Measurements from ENCODE around the gene TMEM125.

Gene TMEM125

DNA sequence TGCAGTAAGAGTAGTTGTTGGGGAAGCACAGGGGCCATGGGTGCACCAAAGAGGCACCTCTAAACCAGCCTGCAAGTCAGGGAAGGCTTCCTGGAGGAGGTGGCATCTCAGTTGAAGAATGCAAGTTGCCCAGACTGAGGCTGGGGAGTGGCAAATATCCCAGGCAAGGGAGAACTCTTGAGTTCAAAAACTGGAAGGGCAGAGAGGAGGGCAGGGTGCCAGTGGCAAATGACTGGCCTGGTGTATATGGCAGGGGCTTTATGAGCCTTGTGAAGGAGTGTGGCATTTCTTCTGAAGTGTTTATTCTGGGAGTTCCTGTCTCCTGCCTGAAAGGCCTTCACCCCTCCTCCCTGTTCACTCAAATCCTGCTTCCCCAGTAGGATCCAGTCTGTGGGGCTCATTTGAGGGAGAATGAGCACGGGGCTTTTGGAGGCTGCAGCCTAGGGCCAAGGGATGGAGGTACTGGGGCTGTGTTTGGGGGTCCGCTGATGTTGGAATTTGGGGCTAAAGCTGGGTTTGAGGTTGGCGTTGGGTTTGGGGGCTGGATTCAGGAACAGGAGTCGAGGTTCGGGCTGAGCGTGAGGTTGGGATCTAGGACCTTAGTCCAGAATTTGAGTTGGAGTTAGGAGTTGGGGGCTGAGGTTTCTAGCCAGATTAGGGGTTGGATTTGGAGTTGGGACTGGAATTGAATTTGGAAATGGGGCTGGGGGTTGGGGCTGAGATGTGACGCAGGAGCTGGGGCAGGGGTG lies at the start of gene TMEM125:
Gene TMEM125 (plus strand): TSS at position 357 of the 749 bp plus-strand sequence. CDS start 2,740 bp downstream, outside the sequence.
- DNase-seq: no peak

DNA sequence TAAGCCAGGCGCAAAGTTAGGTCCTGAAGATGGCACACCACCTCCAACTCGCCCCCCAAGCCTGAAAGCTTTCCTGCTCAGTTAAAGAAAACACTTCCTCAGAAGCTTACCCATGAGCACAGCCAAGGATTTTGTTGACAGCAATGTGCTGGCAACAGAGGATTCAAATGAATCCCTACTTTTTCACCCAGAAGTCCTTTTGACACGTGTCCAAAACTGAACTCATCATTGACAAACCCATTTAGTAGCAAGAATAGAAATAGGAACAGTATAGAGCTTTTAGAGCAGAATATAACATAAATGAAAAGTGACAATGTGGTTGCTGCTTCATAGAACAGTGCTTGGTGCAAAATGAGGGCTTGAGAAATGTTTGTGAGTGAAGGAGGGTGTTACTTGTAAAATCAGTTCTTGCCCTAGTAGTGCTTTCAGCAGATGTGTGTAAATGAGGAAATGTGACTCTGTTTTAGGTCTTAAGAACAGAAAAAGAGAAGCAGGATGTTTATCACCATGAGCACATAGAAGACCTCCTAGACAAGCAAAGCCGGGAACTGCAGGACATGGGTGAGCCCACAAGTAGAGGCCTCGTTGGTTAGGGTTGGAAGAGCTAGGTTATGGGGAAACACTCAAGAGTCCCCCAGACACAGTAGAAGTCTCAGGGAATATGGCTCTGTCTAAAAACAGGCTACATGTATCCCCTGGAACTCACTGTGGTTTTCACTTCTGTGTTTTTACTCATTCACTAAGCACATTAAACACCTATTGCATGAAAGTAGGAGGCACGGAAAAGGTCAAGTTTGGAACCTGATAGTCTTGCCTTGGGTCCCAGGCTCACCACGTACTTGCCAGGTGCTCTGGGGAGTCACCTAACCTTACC lies 48.6 kb upstream of the TMEM125 start:
- no peak for DNase-seq

DNA sequence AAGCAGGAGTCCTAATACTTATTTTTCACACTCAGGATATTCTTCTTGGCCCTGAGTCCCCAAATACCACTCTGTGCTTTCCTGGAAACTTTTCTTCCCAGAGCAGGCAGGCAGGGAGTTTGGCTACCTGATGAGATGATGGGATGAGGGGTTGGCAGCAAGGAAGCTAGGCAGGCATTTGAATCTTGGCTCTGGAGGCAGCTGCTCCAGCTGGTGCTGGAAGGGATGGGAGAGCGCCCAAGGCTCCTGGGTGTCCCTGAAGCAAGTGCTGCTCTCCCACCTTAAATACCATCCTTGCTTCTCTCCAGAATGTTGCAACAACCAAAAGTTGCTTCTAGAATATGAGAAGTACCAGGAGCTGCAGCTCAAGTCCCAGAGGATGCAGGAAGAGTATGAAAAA lies 48.0 kb upstream of the TMEM125 start:
- no peak for DNase-seq

DNA sequence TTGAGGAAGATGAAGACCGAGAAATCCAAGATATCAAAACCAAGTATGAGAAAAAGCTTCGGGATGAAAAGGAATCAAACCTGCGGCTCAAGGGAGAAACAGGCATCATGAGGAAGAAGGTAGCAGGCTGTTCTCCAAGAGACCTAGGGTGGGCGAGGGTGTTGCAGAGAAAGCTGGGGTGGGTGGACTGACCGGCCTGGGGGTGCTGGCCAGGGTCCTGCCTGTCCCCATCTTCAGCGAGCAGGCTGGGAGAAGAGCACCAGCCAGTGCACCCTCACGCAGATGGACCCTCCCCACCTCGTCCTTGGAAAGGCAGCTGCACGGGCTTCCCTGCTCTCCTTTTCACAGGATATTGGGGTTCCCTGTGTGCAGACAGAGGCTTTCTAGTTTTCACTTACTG lies 46.9 kb upstream of the TMEM125 start:
- DNase-seq: no peak

DNA sequence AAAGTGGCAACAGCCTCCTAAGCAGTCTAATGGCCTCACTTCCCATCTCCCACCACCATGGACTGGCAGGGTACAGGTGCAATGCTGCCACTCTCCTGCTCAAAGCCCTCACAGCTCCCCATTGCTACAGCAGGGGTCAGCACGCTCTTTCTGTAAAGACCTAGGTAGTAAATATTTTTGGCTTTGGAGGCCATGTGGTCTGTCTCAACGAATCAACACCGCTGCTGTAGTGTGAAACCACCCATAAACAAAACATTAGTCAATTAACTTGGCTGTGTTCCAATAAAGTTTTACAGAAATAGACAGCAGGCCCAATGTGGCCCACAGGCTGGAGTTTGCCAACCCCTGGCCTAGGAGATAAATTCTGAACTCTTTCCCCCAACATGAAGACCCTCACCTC lies 44.6 kb upstream of the TMEM125 start:
- no peak for DNase-seq

DNA sequence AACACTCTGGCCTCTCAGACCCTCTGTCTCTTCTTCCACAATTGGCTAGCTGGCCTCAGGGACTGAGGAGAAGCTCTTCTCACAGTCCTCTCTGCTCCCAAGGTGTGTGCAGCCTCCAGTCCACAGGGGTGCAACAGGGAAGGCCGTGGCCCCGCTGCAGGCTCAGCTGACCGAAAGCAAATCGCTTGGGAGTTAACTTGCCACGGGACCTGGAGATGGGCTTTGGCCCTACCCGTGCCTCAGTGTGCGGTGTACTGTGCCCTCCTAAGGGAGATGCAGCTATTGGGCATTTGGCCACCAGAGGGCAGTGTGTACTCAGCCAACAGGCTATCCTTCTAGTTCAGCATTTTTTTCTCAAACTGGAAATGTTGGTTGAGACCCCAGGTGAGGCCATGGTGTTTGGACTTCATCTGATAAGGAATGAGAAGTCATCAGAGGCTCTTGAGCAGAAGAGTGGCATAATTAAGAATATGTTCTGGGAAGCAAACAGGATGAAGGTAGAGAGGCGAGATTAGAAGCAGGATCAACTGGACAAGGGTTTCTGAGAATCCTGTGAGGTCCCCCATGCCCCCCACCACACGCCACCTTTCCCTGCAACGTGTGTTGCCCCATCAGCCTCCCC lies 42.5 kb upstream of the TMEM125 start:
- peak; percentile 35 for DNase-seq

DNA sequence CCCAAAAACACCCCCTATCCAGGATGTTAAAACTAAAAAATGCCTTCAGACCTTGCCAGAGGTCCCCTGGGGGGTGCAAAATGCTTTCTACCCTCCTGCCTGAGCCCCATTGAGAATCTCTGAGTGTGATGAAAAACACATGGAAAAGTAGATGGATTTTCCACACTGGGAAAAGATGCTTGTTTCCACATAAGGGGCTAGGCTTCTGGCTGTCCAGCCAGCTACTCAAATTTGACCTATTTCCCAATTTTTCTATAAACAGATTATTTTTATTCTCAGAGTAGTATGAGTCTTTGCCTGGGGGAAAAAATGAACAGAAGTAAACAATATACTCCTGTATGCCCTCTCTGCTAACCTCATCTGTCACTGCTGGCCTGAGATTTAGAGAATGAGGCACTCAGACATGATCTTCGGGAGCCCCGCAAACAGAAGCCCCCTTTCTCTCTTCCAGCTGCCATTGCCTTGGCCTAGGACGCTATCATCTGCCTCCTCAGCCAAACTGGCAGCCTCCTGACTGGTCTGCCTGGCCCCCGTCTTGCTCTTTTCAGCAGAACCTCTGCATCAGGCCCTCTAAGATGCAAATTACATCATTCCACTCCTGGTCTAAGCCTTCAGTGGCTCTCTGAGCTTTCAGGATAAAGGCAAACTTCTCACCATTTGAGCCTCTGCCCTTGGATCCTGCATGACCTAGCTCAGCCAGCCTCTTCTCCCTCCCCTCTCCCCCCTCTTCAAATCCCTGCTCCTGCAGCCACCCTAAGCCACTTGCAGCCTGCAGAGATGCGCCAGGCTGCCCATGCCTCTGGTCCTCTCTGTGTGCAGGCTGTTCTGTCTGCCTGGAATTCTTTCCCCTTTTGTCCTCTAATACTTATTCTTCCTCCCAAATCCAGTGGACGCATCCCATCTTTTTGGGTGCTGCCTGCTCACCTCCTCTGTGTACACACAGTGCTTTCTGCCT lies 39.7 kb upstream of the TMEM125 start:
- no peak for DNase-seq

DNA sequence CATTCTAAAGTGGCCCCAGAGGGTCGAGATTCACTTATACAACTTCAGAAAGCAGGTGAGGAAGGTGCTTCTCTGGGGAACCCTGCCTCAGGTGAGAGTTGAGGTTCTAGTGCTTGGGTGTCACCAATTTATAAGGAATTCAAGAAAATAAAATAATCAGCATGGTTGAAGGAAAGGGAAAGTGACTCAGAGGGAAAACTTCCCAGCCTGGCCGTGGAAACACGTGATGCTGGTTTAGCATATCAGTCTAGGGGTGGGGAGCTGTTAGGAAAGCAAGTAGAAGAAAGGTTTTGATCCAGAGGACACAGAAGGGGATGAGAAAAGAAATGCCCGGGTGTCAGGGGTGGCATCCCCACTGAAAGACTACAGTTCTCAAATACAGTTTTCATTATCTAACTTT lies 37.7 kb upstream of the TMEM125 start:
- DNase-seq: no peak

DNA sequence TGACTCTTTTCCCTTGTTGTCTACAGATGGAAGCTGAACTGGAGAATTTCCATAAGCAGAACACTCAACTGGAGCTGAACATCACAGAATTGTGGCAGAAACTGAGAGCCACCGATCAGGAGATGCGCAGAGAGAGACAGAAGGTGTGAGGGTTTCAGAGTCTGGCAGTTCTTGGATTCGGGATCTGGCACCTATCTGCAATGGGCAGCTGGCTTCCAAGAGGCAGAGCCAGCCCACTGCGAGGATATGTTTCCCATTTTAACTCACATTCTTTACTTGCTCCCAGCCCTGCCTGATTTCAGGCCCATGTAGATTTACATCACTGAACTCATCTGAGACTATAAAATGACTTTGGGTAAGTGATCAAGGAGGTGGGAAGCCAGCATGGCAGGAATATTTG lies 37.3 kb upstream of the TMEM125 start:
- DNase-seq: no peak

DNA sequence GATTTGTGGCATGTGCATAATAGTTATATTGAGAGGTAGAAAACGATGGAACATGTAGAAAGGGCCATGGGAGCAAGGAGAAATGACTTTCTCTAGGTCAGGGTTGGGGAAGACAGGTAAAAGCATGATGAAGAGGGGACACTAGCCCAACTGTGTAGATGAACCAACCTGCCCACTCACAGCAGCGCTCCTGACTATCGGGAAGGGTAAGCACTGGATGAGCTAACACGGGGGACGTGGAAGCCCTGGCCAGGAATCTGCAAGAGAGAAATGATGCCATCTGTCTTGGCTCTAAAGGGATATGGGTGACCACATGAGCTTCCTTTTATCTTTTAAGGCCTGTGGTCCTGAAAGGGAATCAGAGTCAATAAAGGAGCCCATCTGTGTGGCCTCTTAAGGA lies 36.2 kb upstream of the TMEM125 start:
- DNase-seq: no peak

DNA sequence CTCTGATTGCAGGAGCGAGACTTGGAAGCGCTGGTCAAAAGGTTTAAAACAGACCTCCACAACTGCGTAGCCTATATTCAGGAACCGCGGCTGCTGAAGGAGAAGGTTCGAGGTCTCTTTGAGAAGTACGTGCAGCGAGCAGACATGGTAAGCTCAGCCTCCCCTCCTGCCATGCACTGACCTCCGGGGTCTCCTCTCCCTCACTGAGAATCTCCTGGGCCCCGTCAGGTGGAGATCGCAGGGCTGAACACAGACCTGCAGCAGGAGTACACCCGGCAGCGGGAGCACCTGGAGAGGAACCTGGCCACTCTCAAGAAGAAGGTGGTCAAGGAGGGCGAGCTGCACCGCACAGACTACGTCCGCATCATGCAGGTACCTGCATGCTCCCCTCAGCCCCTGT lies 35.5 kb upstream of the TMEM125 start:
- no peak for DNase-seq

DNA sequence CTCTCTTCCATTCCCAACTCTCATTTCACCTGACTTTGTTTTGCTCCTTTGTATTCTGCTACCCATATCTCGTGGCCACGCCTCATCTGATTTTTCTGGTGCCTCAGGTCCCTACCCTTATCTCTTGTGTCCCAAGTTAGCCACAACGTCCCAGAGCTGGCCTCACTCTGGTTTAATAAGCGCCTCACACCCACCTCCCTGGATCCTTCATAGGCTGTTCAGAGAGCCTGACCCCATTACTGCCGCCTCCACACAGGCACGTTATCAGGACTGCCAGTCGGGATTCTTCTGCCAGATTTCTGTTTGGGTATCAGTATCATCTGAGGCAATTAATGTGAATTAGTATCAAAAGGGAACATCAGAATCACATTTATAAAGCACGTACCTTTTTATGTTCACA lies 34.7 kb upstream of the TMEM125 start:
- no peak for DNase-seq

DNA sequence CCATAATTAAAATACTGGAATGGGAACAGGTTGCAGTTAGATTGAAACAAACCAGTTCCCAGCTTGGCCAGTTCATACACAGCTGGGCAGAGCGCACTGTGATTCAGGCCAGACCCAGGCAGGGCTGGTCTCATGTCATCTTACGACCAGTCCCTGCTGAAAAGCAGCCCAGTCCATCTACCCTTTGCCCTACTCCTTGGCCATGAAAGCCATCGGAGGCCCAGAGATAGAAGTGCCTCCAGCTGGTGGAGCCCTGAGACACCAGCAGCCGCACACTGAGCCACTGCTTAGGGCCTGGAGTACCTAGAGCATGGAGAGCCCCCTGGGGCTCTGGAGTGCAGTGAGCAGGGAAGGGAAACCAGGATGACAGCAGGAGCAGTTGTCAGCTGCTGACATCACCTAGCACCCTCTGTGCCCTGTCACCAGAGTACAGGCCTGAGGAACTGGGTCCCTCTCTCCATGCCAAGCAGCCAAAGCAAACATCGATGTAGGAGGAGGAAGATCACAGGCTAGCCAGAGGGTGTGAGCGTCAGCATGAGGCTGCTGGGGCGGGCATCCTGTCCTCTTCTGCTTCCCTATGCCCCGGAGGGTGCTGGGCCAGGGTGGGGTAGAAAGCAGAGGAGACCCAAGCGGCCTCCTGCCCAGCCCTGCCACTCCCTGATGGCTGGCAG lies 34.2 kb upstream of the TMEM125 start:
- DNase-seq: no peak

DNA sequence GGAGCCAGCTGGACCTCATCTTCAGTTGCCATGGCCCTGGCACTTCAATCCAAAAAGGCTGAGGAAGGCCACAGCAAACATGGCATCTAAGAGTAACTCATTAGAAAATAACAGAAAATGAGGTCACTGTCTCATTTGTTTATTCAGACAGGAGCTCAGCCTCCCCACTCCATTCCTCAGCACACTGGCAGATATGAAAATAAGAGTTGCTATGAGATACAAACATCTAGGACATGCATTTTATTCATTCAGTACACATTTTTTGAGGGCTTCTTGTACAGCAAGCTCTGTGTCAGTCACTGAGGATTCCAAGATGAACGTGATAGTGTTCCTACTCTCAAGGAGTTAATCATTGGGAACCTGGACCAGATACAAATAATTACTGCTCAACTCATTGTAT lies 32.7 kb upstream of the TMEM125 start:
- DNase-seq: no peak

DNA sequence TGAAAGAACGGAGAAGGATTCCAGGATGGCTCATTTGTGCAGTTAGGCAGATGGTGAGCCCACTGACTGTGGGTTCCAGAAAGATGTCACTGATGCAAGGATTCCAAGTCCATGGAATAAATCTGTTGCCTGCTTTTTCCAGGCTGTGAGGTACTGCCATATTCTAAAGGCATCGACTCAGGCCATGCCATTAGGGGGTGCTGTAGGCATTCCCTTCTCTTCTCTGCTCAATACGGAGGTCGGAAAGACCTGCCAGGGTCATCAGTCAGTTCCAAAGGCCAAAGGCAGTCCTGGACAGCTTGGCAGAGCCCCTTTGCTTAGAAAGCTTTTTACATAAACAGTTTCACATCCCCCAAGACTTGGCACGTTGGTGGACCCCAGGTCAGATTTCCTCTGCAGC lies 31.7 kb upstream of the TMEM125 start:
- no peak for DNase-seq

DNA sequence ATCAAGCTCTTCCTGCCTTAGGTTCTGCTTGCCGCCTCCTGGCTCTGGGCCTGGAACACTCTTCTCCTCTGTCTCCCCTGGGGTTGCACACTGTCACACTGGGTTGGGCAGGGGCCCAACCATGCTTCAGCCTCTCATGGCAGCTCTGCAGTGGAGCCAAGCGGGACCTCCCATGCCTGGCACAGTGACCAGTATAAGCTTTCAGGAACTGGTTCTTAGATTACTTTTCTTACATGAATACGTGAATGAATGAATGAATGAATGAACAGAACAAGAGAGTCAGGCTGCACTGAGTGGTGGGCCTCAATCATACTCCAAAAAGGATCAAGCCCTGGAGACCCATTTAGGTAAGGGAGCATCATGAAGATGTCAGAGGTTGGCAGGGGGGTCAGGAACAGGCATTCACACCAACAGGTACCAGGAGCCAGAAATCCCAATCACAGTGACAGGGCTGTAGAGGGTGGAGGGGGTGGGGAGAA lies 30.8 kb upstream of the TMEM125 start:
- DNase-seq: no peak

DNA sequence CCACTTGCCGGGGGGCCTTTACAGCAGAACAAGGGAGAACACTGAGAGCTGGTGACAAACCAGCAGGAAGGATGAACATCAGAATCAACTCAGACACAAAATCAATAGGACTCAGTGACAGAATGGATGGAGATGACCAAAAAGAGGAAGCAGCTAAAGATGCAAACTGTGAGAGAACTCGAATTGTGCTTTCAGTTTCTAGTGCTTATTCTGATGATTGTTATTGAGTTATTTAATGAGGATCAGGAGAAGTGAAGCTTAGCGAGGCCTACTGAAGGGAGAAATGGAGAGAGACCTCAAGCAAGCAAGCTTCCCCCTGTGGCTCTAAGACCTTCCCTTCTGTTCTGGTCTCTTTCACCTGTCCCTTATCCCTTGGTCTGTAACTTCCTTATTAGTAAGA lies 30.3 kb upstream of the TMEM125 start:
- DNase-seq: no peak

DNA sequence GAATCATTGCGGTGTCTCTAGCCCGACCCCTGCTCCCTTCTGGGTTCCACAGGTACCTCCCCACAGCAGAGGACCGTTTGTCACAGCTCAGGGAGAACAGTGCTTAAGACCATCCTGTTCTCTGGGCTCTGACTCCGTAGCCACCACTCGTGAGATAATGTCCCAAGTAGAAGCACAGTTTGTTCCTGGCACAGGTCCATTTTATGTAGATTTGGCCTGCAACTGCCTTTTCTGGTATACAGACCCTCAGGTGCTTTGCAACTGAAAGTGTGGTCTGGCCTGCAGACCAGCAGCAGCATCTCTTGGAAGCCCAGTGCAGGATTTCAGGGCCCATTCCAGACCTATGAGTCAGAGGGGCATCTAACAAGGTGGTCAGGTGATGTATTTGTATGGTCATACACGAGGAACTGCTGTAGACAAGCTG lies 28.4 kb upstream of the TMEM125 start:
- no peak for DNase-seq

DNA sequence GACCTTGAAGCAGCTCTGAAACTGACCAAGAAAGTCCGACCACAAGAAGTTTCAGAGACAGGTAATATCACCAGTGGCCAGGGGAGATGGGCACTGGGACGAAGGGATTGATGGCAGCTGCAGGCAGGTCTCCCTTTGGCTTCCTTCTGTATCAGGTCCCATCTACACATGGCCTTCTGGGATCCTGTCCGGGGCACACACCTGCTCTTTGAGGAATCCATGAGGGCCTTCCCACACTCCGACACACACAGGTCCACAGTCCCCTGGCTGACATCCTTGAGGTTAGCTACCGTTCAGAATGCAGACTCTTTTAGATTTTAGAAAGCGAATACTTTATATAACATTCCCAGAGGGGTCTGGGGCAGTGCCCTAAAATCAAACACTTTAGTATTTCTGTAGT lies 26.5 kb upstream of the TMEM125 start:
- DNase-seq: no peak

DNA sequence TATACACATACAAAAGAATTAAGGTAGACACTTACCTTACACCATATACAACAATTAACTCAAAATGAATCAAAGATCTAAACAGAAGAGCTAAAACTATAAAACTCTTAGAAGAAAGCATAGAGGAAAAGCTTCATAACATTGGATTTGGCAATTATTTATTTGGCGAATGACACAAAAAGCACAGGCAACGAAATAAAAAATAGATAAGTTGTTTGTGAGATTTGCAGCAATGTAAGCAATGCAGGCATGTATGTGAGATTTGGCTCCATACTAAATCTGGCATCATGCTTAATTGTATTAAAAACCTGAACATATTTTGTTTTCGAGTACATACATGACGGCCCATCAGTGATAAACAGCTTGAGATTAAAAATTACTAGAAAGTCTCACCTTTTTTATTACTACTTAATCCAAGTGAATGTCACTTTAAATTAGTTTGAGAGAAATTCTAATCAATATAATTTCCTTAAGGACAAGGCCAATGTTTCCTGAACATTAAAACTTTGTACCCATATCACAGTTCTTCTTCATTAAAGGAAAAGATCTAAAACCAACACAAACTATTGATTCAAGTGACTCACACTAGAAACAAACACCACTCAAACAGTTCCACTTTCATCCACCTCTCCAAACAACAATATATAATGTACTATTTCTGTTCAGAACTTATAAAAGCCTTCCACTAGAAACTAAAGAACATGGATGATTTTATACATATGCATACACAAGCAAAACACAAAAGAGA lies 23.1 kb upstream of the TMEM125 start:
- no peak for DNase-seq

DNA sequence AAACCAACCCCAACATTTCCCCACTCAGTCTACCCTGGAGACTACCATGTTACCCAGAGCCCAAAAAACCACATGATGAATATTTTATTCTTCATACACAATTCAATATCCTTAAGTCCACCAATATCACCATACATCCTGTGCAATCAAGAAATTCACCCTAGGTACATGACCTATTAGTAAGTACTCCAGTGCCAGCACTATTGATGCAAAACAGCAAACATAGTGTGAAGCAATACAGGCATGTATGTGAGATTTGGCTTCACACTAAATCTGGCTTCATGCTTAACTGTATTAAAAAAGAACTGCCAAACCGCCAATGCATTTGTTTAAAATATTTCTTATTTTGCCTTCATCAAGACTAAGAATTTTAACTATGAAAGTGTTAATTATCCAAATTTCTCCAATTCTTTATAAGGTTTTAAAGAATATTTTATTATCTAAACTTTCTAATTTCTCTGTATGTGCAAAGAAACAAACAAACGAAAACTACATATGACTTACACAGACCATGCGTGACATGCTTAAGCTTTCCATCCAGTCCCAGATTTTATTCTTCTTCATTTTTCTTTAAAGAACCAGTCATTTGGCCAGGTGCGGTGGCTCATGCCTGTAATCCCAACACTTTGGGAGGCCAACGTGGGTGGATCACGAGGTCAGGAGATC lies 22.4 kb upstream of the TMEM125 start:
- DNase-seq: no peak

All from NCI-H1417 treated with DMSO at 0.1 percent for 48 hours (cell line).